ENCODE data around the gene TAS1R2. TPM values are rescaled to one million over a fixed set of nuclear protein-coding genes. Genes with fewer than 3 reads are reported as not detected.

TAS1R2 gene
- total RNA-seq, 1 donor: not detected

- no peak for DNase-seq (ENCODE audit: low read depth in 2 of 3, low spot score in 2 of 3)
These were observed 54.1 kb downstream of the TAS1R2 start for GRCh38 chr1:18805150-18805879.

GRCh38 chr1:18803851-18804250 is 55.6 kb downstream of the TAS1R2 start:
- DNase-seq (ENCODE audit: low read depth in 2 of 3, low spot score in 2 of 3): no peak

GRCh38 chr1:18803151-18803791 is 56.2 kb downstream of the TAS1R2 start:
- no peak for DNase-seq (ENCODE audit: low read depth in 2 of 3, low spot score in 2 of 3)

GRCh38 chr1:18802231-18802630 is 57.2 kb downstream of the TAS1R2 start:
- no peak for DNase-seq (ENCODE audit: low read depth in 2 of 3, low spot score in 2 of 3)

- no peak for DNase-seq (ENCODE audit: low read depth in 2 of 3, low spot score in 2 of 3)
These were observed 59.2 kb downstream of the TAS1R2 start for GRCh38 chr1:18800258-18800657.

GRCh38 chr1:18799454-18799853 is 60.0 kb downstream of the TAS1R2 start:
- no peak for DNase-seq (ENCODE audit: low read depth in 2 of 3, low spot score in 2 of 3)

- no peak for DNase-seq (ENCODE audit: low read depth in 2 of 3, low spot score in 2 of 3)
These were observed 60.5 kb downstream of the TAS1R2 start for GRCh38 chr1:18798946-18799345.

- no peak for DNase-seq (ENCODE audit: low read depth in 2 of 3, low spot score in 2 of 3)
These were observed 60.9 kb downstream of the TAS1R2 start for GRCh38 chr1:18798533-18798932.

GRCh38 chr1:18796950-18797349 is 62.5 kb downstream of the TAS1R2 start:
- no peak for DNase-seq (ENCODE audit: low read depth in 2 of 3, low spot score in 2 of 3)

GRCh38 chr1:18795002-18795689 is 64.3 kb downstream of the TAS1R2 start:
- no peak for DNase-seq (ENCODE audit: low read depth in 2 of 3, low spot score in 2 of 3)

- DNase-seq (ENCODE audit: low read depth in 2 of 3, low spot score in 2 of 3): no peak
These were observed 64.9 kb downstream of the TAS1R2 start for GRCh38 chr1:18794561-18794960.

GRCh38 chr1:18794051-18794450 is 65.4 kb downstream of the TAS1R2 start:
- no peak for DNase-seq (ENCODE audit: low read depth in 2 of 3, low spot score in 2 of 3)

- DNase-seq (ENCODE audit: low read depth in 2 of 3, low spot score in 2 of 3): no peak
These were observed 66.3 kb downstream of the TAS1R2 start for GRCh38 chr1:18793164-18793563.

GRCh38 chr1:18792747-18793146 is 66.7 kb downstream of the TAS1R2 start:
- DNase-seq (ENCODE audit: low read depth in 2 of 3, low spot score in 2 of 3): no peak

Small RNA genes within 50 kb of the gene (small RNA-seq; reads per million reads assigned to genes)
- not detected for gene MIR1290
- not detected for gene MIR4695

Other genes starting within 250 kb of the TAS1R2 start
- gene PAX7, start 228.8 kb downstream of the TAS1R2 start, total RNA-seq: under 0.01 TPM
- gene ALDH4A1, start 42.9 kb upstream of the TAS1R2 start, total RNA-seq: 17.8 TPM
- 30.7 TPM for gene IFFO2, start 97.0 kb upstream of the TAS1R2 start, total RNA-seq